ENCODE data around the gene CERS2. TPM values are rescaled to one million over a fixed set of nuclear protein-coding genes. Genes with fewer than 3 reads are reported as not detected.

CERS2 gene
- total and polyA plus RNA-seq, 2 of the 13 experiments (the other 11 are each of a cell fraction or from before 2014, with no cell fraction given), result 269 to 298 TPM

DNA sequence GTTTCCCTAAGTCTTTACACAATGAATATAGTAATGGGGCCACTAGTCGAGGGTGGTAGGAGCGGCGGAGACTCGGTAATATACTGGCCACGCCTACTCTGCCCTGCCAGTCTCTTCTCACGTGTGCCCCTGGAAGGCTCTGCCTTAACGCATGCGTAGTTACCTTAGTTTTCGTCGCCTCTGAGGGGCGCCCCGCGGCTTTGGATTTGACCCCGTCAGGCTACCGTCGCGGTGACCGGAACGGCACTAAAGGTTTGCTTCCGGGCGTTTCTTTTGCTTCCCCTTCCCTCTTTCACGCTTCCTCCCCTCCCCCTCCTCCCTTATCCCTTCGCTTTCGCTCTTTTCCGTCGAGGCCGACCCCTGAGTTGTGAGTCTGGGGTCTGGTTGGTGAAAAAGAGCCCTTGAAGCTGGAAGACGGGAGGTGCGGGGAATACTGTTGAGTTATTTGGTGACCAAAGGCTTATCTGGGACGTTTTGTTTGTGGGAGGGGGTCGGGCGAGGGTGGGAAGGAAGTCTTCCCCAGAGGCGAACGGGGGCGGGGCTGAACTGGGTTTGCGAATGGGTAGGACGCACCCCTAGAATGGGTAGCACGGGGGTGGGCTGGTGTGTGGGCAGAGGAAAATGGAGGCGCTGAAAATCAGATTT lies 48.4 kb downstream of the CERS2 start, which contains the start of gene SETDB1 (continued):
- TF ChIP-seq, protein P1, sequence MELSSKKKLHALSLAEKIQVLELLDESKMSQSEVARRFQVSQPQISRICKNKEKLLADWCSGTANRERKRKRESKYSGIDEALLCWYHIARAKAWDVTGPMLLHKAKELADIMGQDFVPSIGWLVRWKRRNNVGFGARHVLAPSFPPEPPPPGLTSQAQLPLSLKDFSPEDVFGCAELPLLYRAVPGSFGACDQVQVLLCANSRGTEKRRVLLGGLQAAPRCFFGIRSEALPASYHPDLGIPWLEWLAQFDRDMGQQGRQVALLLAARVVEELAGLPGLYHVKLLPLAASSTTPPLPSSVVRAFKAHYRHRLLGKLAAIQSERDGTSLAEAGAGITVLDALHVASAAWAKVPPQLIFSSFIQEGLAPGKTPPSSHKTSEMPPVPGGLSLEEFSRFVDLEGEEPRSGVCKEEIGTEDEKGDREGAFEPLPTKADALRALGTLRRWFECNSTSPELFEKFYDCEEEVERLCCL (CRISPR knock-in tag; IDR thresholded peaks at IDR 0.05; ENCODE audit: borderline replicate concordance), result no peak
- no peak for TF ChIP-seq ZNF24 (IDR thresholded peaks at IDR 0.05)
- no peak for TF ChIP-seq ZNF550 (CRISPR knock-in tag; IDR thresholded peaks at IDR 0.05; ENCODE audit: borderline replicate concordance)
- TF ChIP-seq, protein P2, sequence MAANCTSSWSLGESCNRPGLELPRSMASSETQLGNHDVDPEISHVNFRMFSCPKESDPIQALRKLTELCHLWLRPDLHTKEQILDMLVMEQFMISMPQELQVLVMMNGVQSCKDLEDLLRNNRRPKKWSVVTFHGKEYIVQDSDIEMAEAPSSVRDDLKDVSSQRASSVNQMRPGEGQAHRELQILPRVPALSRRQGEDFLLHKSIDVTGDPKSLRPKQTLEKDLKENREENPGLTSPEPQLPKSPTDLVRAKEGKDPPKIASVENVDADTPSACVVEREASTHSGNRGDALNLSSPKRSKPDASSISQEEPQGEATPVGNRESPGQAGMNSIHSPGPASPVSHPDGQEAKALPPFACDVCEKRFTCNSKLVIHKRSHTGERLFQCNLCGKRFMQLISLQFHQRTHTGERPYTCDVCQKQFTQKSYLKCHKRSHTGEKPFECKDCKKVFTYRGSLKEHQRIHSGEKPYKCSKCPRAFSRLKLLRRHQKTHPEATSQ (CRISPR knock-in tag; IDR thresholded peaks at IDR 0.05; ENCODE audit: borderline replicate concordance), result peak; percentile 20; the same call in 1 of the 2 replicates
- TF ChIP-seq, protein P3, sequence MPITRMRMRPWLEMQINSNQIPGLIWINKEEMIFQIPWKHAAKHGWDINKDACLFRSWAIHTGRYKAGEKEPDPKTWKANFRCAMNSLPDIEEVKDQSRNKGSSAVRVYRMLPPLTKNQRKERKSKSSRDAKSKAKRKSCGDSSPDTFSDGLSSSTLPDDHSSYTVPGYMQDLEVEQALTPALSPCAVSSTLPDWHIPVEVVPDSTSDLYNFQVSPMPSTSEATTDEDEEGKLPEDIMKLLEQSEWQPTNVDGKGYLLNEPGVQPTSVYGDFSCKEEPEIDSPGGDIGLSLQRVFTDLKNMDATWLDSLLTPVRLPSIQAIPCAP (CRISPR knock-in tag; IDR thresholded peaks at IDR 0.05; ENCODE audit: low read depth), result no peak
- TF ChIP-seq ZSCAN22 (CRISPR knock-in tag; IDR thresholded peaks at IDR 0.05), result no peak
- TF ChIP-seq ZNF598 (CRISPR knock-in tag; IDR thresholded peaks at IDR 0.05; ENCODE audit: borderline replicate concordance), result no peak
- TF ChIP-seq, protein P4, sequence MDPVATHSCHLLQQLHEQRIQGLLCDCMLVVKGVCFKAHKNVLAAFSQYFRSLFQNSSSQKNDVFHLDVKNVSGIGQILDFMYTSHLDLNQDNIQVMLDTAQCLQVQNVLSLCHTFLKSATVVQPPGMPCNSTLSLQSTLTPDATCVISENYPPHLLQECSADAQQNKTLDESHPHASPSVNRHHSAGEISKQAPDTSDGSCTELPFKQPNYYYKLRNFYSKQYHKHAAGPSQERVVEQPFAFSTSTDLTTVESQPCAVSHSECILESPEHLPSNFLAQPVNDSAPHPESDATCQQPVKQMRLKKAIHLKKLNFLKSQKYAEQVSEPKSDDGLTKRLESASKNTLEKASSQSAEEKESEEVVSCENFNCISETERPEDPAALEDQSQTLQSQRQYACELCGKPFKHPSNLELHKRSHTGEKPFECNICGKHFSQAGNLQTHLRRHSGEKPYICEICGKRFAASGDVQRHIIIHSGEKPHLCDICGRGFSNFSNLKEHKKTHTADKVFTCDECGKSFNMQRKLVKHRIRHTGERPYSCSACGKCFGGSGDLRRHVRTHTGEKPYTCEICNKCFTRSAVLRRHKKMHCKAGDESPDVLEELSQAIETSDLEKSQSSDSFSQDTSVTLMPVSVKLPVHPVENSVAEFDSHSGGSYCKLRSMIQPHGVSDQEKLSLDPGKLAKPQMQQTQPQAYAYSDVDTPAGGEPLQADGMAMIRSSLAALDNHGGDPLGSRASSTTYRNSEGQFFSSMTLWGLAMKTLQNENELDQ (CRISPR knock-in tag; IDR thresholded peaks at IDR 0.05; ENCODE audit: borderline replicate concordance), result 0 out of 2 replicates have a peak, but pooled peaks have one; percentile 34
- TF ChIP-seq ZNF83 (CRISPR knock-in tag; IDR thresholded peaks at IDR 0.05; ENCODE audit: borderline replicate concordance), result no peak
- TF ChIP-seq ZNF296 (CRISPR knock-in tag; conservative IDR thresholded peaks at IDR 0.05), result no peak
- TF ChIP-seq, protein P5, sequence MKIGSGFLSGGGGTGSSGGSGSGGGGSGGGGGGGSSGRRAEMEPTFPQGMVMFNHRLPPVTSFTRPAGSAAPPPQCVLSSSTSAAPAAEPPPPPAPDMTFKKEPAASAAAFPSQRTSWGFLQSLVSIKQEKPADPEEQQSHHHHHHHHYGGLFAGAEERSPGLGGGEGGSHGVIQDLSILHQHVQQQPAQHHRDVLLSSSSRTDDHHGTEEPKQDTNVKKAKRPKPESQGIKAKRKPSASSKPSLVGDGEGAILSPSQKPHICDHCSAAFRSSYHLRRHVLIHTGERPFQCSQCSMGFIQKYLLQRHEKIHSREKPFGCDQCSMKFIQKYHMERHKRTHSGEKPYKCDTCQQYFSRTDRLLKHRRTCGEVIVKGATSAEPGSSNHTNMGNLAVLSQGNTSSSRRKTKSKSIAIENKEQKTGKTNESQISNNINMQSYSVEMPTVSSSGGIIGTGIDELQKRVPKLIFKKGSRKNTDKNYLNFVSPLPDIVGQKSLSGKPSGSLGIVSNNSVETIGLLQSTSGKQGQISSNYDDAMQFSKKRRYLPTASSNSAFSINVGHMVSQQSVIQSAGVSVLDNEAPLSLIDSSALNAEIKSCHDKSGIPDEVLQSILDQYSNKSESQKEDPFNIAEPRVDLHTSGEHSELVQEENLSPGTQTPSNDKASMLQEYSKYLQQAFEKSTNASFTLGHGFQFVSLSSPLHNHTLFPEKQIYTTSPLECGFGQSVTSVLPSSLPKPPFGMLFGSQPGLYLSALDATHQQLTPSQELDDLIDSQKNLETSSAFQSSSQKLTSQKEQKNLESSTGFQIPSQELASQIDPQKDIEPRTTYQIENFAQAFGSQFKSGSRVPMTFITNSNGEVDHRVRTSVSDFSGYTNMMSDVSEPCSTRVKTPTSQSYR (CRISPR knock-in tag; IDR thresholded peaks at IDR 0.05; ENCODE audit: borderline replicate concordance), result peak; percentile 95
- TF ChIP-seq ZNF205 (CRISPR knock-in tag; IDR thresholded peaks at IDR 0.05), result peak; percentile 65; the same call in 1 of the 2 replicates
- TF ChIP-seq TEAD3 (CRISPR knock-in tag; optimal IDR thresholded peaks at IDR 0.05; ENCODE audit: borderline replicate concordance), result peak; percentile 8
- TF ChIP-seq, protein P6, sequence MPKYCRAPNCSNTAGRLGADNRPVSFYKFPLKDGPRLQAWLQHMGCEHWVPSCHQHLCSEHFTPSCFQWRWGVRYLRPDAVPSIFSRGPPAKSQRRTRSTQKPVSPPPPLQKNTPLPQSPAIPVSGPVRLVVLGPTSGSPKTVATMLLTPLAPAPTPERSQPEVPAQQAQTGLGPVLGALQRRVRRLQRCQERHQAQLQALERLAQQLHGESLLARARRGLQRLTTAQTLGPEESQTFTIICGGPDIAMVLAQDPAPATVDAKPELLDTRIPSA (CRISPR knock-in tag; IDR thresholded peaks at IDR 0.05; ENCODE audit: borderline replicate concordance), result no peak
- TF ChIP-seq, protein P7, sequence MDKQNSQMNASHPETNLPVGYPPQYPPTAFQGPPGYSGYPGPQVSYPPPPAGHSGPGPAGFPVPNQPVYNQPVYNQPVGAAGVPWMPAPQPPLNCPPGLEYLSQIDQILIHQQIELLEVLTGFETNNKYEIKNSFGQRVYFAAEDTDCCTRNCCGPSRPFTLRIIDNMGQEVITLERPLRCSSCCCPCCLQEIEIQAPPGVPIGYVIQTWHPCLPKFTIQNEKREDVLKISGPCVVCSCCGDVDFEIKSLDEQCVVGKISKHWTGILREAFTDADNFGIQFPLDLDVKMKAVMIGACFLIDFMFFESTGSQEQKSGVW (CRISPR knock-in tag; IDR thresholded peaks at IDR 0.05; ENCODE audit: borderline replicate concordance), result no peak
- TF ChIP-seq ZC3H4 (CRISPR knock-in tag; IDR thresholded peaks at IDR 0.05; ENCODE audit: borderline replicate concordance), result no peak; the same call in 1 of the 2 replicates
- TF ChIP-seq RARA (CRISPR knock-in tag; IDR thresholded peaks at IDR 0.05), result peak; percentile 30; the same call in 1 of the 2 replicates
